ENCODE data around the gene SYT2.

Gene SYT2

GRCh38 chr1:202671399-202671798 lies 38.9 kb downstream of the SYT2 start:
- no peak for DNase-seq

- DNase-seq = no peak
Observed at GRCh38 chr1:202665417-202665816, 44.8 kb downstream of the SYT2 start.

DNA sequence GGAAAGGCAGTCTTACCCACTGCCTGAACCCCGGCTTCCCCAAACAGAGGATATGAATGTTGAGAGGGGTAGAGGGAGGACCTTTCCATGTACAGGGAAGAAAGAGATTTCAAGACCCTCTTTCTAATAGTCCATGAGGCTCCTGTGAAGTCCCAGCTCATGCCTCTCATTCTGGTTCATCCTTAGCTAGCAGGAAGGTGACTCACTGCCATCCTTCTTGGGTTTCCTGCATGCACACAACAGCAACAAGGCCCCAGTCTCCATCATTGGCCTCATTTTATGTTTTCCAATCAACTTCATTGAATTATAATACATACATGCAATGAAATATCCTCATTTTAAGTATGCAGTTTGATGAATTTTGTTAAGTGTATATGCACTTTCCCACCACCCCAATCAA lies 46.2 kb downstream of the SYT2 start:
- DNase-seq = no peak

DNA sequence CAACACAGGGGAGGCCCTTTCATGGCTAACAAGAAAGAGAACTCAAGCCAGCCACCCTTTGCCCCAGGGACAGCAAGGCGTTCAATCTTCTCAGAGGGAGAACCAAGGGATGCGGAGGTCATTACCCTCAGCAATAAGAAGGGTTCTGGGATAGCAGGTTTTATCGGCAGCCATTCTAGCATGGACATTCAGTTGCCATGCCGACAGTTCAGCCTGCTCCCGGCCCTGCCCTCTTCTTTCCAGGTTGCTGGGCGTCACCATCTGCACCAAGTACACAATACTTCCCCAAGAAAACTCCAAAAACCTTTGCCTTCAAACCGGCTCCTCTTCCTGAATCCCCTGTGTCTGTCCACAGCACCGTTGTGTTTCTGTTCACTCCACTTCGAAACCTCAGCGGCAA lies 47.1 kb downstream of the SYT2 start:
- DNase-seq = no peak

GRCh38 chr1:202662081-202662480 lies 48.2 kb downstream of the SYT2 start:
- DNase-seq = no peak

DNA sequence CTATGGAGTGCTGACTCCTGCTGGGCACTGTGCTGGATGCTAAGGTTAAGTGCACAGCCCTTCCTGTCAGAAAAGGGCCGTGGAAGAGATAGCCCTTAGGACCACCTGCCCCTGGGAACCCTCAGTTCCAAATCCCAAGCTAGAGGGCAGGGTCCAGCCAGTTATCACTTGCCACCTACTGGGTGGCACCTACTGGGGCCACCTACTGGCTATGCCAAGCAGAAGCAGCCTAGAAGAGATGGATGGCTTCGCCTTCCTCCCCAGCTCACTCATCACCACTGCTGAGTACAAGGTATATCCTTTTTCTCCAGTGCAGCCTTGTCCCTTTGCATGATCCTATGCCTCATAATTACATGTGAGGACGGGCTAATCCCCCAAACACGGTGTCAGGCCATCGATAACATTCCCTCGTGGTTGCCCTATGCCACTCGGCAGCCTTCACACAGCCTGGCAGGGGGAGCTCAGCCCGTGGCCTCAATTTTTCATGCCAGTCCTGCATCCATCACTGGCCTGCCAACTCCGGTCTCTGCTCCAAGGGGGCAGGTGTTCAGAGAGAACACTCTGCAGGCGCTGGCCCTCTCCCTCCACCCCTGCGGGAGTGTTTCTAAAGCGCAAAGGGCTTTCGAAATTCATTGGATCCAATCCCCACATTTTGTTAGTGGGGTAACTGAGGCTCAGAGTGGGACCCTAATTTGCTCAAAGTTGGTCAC lies 49.0 kb downstream of the SYT2 start:
- DNase-seq = no peak

DNA sequence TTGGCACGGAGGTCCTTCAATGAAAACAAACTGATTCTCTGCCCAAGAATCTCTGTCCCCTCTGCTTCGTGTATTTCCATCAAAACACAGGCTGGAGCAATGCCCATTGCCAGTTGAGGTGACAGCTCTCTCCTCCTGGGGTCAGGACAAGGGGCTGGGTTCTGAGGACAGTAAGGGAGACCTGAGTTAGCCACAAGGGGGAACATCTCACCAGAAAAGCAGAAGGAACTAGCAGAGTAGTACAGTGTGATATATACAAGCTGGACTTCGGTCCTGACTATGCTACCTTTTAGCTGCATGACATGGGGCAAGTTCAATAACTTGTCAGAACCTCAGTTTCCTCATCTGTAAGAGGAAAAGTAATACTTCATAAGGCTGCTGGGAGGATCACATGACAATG lies 50.3 kb downstream of the SYT2 start:
- DNase-seq = no peak

DNA sequence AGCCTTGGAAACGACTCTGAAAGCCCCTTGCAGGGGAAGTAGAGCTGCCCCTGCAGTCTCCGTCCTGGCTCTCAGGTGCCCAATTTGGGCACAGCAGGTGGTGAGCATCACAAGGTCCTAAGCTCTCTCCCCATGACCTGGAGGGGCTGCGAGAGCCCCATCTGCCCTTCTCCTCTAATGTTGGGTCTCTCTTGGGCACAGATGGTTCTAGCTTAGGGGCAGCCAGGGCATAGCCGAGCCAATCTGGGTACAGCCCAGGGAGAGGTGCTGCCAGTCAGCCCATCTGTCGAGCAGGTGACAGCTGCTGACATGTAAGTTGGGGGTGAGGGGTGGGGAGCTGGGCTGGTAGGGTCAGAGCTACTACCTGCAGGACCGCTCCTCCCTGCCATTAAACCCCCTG lies 50.7 kb downstream of the SYT2 start:
- DNase-seq = no peak

- DNase-seq = no peak
Observed at GRCh38 chr1:202658769-202659168, 51.5 kb downstream of the SYT2 start.

- no peak for DNase-seq
Observed at GRCh38 chr1:202658251-202658759, 51.9 kb downstream of the SYT2 start.

GRCh38 chr1:202656951-202657646 lies 53.2 kb downstream of the SYT2 start:
- no peak for DNase-seq

- DNase-seq = no peak
Observed at GRCh38 chr1:202656057-202656456, 54.2 kb downstream of the SYT2 start.

- DNase-seq = no peak
Observed at GRCh38 chr1:202654079-202654478, 56.2 kb downstream of the SYT2 start.

GRCh38 chr1:202649553-202650392 lies 60.5 kb downstream of the SYT2 start:
- DNase-seq = no peak

- DNase-seq = no peak
Observed at GRCh38 chr1:202648605-202649226, 61.5 kb downstream of the SYT2 start.

GRCh38 chr1:202645097-202645476 lies 65.2 kb downstream of the SYT2 start:
- DNase-seq = no peak

GRCh38 chr1:202644219-202645096 lies 65.8 kb downstream of the SYT2 start:
- no peak for DNase-seq

GRCh38 chr1:202643397-202644218 lies 66.6 kb downstream of the SYT2 start:
- DNase-seq = no peak

- DNase-seq = no peak
Observed at GRCh38 chr1:202642619-202643291, 67.5 kb downstream of the SYT2 start.

- DNase-seq = no peak
Observed at GRCh38 chr1:202642212-202642611, 68.0 kb downstream of the SYT2 start.

- DNase-seq = no peak
Observed at GRCh38 chr1:202639500-202639899, 70.8 kb downstream of the SYT2 start.

All from cortex of kidney (tissue), 1 donor.